Tibial nerve (tissue), 4 donors: ENCODE results near the gene ABCB7. TPM values are rescaled to one million over a fixed set of nuclear protein-coding genes. Genes with fewer than 3 reads are reported as not detected.

Experiments used
- DNase-seq, 2 donors: peaks; one replicate each; pipeline ENCODE4 v3.0.0-alpha.2; 2019; ENCODE audit warnings: low spot score in 2 of 2
- H3K27ac ChIP-seq, 4 donors: fragments of 200-600 bp; sonication (generic) in 3 of 4; one replicate each; pipeline ENCODE4 v1.5.1; 2017 to 2019; ENCODE audit warnings: mild to moderate bottlenecking in 1 of 4
- H3K27me3 ChIP-seq, 2 donors: fragments of 200-600 bp; sonication (generic) in 1 of 2; one replicate each; pipeline versions ENCODE4 v1.5.1 to v1.6.0; 2017 to 2019
- H3K36me3 ChIP-seq, 3 donors: fragments of 200-600 bp; sonication (generic); one replicate each; pipeline ENCODE4 v1.5.1; 2018 to 2019
- H3K4me1 ChIP-seq, 4 donors: fragments of 200-600 bp; sonication (generic) in 3 of 4; one replicate each; pipeline ENCODE4 v1.5.1; 2017 to 2019
- H3K4me3 ChIP-seq, 4 donors: fragments of 200-600 bp; sonication (generic) in 3 of 4; one replicate each; pipeline ENCODE4 v1.5.1; 2017 to 2019; ENCODE audit warnings: mild to moderate bottlenecking in 1 of 4, moderate library complexity in 1 of 4
- H3K9me3 ChIP-seq, 4 donors: fragments of 200-600 bp; sonication (generic) in 3 of 4; one replicate each; pipeline ENCODE4 v1.5.1; 2017 to 2019
- CTCF ChIP-seq, 5 experiments: fragments of 200-600 bp in 3 of 5; fragments of 450-650 bp in 2 of 5; sonication (generic) in 3 of 5; IDR thresholded peaks; one replicate each; pipeline ENCODE4 v1.5.1; 2016 to 2019; ENCODE audit warnings: antibody characterized with exemption in 5 of 5, mild to moderate bottlenecking in 3 of 5, moderate library complexity in 2 of 5
- EP300 ChIP-seq, 2 donors: sonication (generic); formaldehyde crosslinking; IDR thresholded peaks; one replicate each; pipeline ENCODE4 v1.6.1; 2017; ENCODE audit warnings: antibody characterized with exemption in 2 of 2, mild to moderate bottlenecking in 1 of 2
- POLR2A ChIP-seq, 2 donors: fragments of 450-650 bp; IDR thresholded peaks; one replicate each; pipeline ENCODE4 v1.6.1; 2017; ENCODE audit warnings: antibody characterized with exemption in 2 of 2, mild to moderate bottlenecking in 2 of 2, moderate library complexity in 2 of 2
- WGBS, 2 donors: methylation state at CpG; one replicate each; pipeline ENCODE4 v1.1.5; 2018; 5-methylcytosine and 5-hydroxymethylcytosine counted together
- total RNA-seq, 4 donors: library from RNA; depleted of rRNA; stranded (reverse); fragments of >200 nt; gene quantifications; one replicate each; pipeline ENCODE4 v1.1.0, GENCODE V29; 2016

The ABCB7 gene
- total RNA-seq, 4 donors from 2014 or later, result 24.3 to 71.4 (median 35.3) TPM

- no peaks in the 10 kb centered on the region for H3K27me3 ChIP-seq
- H3K4me1 ChIP-seq, result no peaks in the 10 kb centered on the region
- no peak overlapping the region for H3K4me3 ChIP-seq
- no peak for TF ChIP-seq POLR2A (IDR thresholded peaks at IDR 0.05)
- TF ChIP-seq EP300 (IDR thresholded peaks at IDR 0.05), result no peak
- TF ChIP-seq CTCF (IDR thresholded peaks at IDR 0.05), result no peak
- H3K36me3 ChIP-seq, result no peaks in the 10 kb centered on the region
- H3K9me3 ChIP-seq, result no peaks in the 10 kb centered on the region
- no peak overlapping the region for H3K27ac ChIP-seq
- DNase-seq, result no peak
These were observed 71.3 kb downstream of the ABCB7 start for GRCh38 chrX:75084757-75085156.

DNA sequence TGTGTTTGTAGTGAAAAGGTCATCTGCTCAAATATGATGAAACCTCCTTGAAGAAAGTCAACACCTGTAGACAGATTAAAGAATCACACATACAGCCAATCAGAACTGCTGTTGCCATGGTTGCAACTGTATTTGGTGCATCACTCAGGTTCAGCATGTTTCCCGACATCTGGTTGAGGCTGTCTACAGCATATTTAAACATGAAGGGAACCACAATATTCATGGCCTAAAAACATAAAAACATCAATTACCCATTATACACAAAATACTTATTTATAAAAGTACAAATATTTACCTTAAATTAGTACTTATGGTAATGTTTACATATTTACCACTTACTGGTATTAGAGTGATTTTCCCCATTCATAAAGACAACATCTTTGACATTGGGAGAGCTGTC, 79.7 kb downstream of the ABCB7 start:
- Histone ChIP-seq H3K4me3 (no peak overlapping the region), H3K4me1 (no peaks in the 10 kb centered on the region), H3K27ac (no peak overlapping the region), H3K36me3 (peaks cover 0 to 6% (median 0%) of the 10 kb centered on the region in 3 donors), H3K27me3 (no peaks in the 10 kb centered on the region), H3K9me3 (no peaks in the 10 kb centered on the region)
- WGBS, 2 donors, result 84 to 100% methylated on average over 1 of the region's 1 CpG
- no peak for DNase-seq
- TF ChIP-seq EP300 (IDR thresholded peaks at IDR 0.05) (no peak), CTCF (IDR thresholded peaks at IDR 0.05) (no peak), POLR2A (IDR thresholded peaks at IDR 0.05) (no peak)

GRCh38 chrX:75074475-75074874, 81.6 kb downstream of the ABCB7 start:
- 55 to 91% methylated on average over 1 of the region's 1 CpG for WGBS, 2 donors
- H3K9me3 ChIP-seq, result no peaks in the 10 kb centered on the region
- H3K27me3 ChIP-seq, result no peaks in the 10 kb centered on the region
- H3K4me3 ChIP-seq, result no peak overlapping the region
- H3K4me1 ChIP-seq, result no peaks in the 10 kb centered on the region
- no peak for TF ChIP-seq EP300 (IDR thresholded peaks at IDR 0.05)
- no peak for TF ChIP-seq POLR2A (IDR thresholded peaks at IDR 0.05)
- TF ChIP-seq CTCF (IDR thresholded peaks at IDR 0.05), result no peak
- no peak overlapping the region for H3K27ac ChIP-seq
- peaks cover 0 to 6% (median 0%) of the 10 kb centered on the region in 3 donors for H3K36me3 ChIP-seq
- DNase-seq, result no peak

DNA sequence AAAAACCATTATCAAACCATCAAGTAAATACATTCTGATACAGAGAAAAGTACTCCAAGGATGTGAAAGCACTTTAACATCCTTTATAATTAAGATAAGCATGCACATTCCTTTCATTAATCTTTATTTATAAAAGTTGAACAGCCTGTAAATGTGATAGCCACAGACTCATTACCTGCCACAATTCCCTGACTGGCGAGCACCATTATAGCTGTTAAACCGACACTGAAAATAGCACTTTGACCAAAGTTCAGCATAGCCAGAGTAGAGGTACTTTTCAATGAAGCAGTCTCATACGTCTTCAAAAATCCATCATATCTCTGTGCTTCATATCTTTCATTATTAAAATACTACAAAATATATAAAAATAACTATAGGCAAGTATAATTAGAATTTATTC, 84.7 kb downstream of the ABCB7 start:
- DNase-seq, result no peak
- Histone ChIP-seq H3K27ac (no peak overlapping the region), H3K9me3 (no peaks in the 10 kb centered on the region), H3K36me3 (peaks cover 0 to 10% (median 0%) of the 10 kb centered on the region in 3 donors), H3K27me3 (no peaks in the 10 kb centered on the region), H3K4me1 (no peaks in the 10 kb centered on the region), H3K4me3 (no peak overlapping the region)
- no peak for TF ChIP-seq POLR2A (IDR thresholded peaks at IDR 0.05)
- TF ChIP-seq CTCF (IDR thresholded peaks at IDR 0.05), result no peak
- no peak for TF ChIP-seq EP300 (IDR thresholded peaks at IDR 0.05)
- 69 to 97% methylated on average over 3 of the region's 3 CpGs for WGBS, 2 donors

DNA sequence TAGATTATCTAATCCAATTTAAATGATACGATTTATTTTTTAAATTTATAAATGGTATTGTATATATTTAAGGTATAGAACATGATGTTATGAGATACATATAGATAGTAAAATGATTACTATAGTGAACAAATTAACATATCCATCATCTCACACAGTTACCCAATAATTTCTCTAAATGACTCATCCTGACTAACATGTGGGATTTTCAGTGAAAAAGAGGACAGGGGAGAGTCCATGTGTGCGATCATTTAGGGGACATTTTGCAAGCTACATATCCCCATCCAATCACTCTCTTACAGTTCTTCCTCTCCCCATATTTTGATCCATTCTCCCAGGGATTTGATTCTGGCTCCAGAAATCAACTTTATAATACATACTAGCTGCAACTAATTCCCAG, 88.2 kb downstream of the ABCB7 start:
- no peak for DNase-seq
- TF ChIP-seq CTCF (IDR thresholded peaks at IDR 0.05), result no peak
- TF ChIP-seq EP300 (IDR thresholded peaks at IDR 0.05), result no peak
- TF ChIP-seq POLR2A (IDR thresholded peaks at IDR 0.05), result no peak
- Histone ChIP-seq H3K4me1 (no peaks in the 10 kb centered on the region), H3K27me3 (no peaks in the 10 kb centered on the region), H3K27ac (no peak overlapping the region), H3K4me3 (no peak overlapping the region), H3K9me3 (no peaks in the 10 kb centered on the region), H3K36me3 (peaks cover 0 to 4% (median 0%) of the 10 kb centered on the region in 3 donors)
- 92 to 96% methylated on average over 2 of the region's 2 CpGs for WGBS, 2 donors
